Gastroesophageal sphincter (tissue), 4 donors: Measurements from ENCODE around the gene TM4SF5. TPM values are rescaled to one million over a fixed set of nuclear protein-coding genes. Genes with fewer than 3 reads are reported as not detected.

Source experiments
- ATAC-seq: fragments of 150-250 bp; one replicate; pipeline ENCODE4 v1.9.1; 2016; ENCODE audit warnings: mild to moderate bottlenecking, moderate library complexity
- H3K27ac ChIP-seq, 4 donors: fragments of 200-600 bp; sonication (generic) in 3 of 4; 1 replicate in 3 of 4; 2 replicates in 1 of 4; pipeline ENCODE4 v1.5.1; 2016 to 2019
- H3K27me3 ChIP-seq: fragments of 200-600 bp; sonication (generic); one replicate; pipeline ENCODE4 v1.5.1; 2019
- H3K36me3 ChIP-seq, 2 donors: fragments of 200-600 bp; sonication (generic); one replicate each; pipeline ENCODE4 v1.5.1; 2019; ENCODE audit warnings: control low read depth in 1 of 2
- H3K4me1 ChIP-seq, 3 donors: fragments of 200-600 bp; sonication (generic); 1 replicate in 2 of 3; 2 replicates in 1 of 3; pipeline ENCODE4 v1.5.1; 2016 to 2019; ENCODE audit warnings: control low read depth in 2 of 3
- H3K4me3 ChIP-seq, 2 donors: fragments of 200-600 bp; sonication (generic); one replicate each; pipeline ENCODE4 v1.5.1; 2019; ENCODE audit warnings: mild to moderate bottlenecking in 1 of 2, moderate library complexity in 1 of 2
- H3K9me3 ChIP-seq, 3 donors: fragments of 200-600 bp; sonication (generic); one replicate each; pipeline ENCODE4 v1.5.1; 2017 to 2019; ENCODE audit warnings: control low read depth in 2 of 3
- EP300 ChIP-seq: sonication (generic); formaldehyde crosslinking; IDR thresholded peaks from one replicate; pipeline ENCODE4 v1.6.1; 2017; ENCODE audit warnings: antibody characterized with exemption, mild to moderate bottlenecking
- POLR2A ChIP-seq, 2 donors: fragments of 450-650 bp; IDR thresholded peaks; one replicate each; pipeline ENCODE4 v1.6.1; 2017; ENCODE audit warnings: antibody characterized with exemption in 2 of 2, mild to moderate bottlenecking in 2 of 2, moderate library complexity in 1 of 2
- POLR2AphosphoS5 ChIP-seq: sonication (generic); formaldehyde crosslinking; IDR thresholded peaks from one replicate; pipeline ENCODE4 v1.6.1; 2017; ENCODE audit warnings: antibody characterized with exemption
- WGBS, 2 donors: methylation state at CpG; one replicate each; pipeline ENCODE4 v1.1.5; 2018; ENCODE audit warnings: low coverage in 1 of 2; 5-methylcytosine and 5-hydroxymethylcytosine counted together
- total RNA-seq, 4 donors: library from RNA; depleted of rRNA; stranded (reverse); fragments of >200 nt; gene quantifications; one replicate each; pipeline ENCODE4 v1.1.0, GENCODE V29; 2016
- TF ChIP-seq, protein P1 (sequence below), 4 experiments: fragments of 200-600 bp in 2 of 4; fragments of 450-650 bp in 2 of 4; sonication (generic) in 1 of 4; IDR thresholded peaks; one replicate each; pipeline ENCODE4 v1.5.1; 2017 to 2019; ENCODE audit warnings: antibody characterized with exemption in 4 of 4, mild to moderate bottlenecking in 2 of 4, moderate library complexity in 2 of 4

TM4SF5 gene
- total RNA-seq, 4 donors from 2014 or later = not detected

DNA sequence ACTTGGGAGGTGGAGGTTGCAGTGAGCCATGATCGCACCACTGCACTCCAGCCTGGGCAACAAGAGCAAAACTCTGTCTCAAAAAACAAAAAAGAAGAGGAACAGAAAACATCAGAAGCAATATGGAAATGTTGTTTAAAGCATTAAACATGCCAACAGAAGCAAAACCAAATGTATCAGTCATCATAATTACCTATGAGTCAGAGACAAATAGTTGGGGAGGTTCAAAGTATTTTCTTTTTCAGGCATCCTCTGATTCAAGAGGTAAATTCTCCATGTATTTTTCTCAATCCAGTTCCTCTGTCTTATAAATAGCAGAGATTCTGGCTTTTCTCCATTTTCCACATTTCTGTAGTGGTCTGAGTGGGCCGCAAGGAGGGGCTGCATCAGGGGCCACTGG is 2.1 kb upstream of the TM4SF5 start:
- H3K36me3 ChIP-seq = no peaks in the 10 kb centered on the region
- no peak overlapping the region for H3K4me3 ChIP-seq
- H3K27ac ChIP-seq = no peak overlapping the region
- H3K9me3 ChIP-seq = no peaks in the 10 kb centered on the region
- H3K4me1 ChIP-seq = no peaks in the 10 kb centered on the region
- peaks cover 38% of the 10 kb centered on the region for H3K27me3 ChIP-seq
- no peak for ATAC-seq
- WGBS, 2 donors = 94 to 100% methylated on average over 1 to 2 of the region's 2 CpGs
- TF ChIP-seq, protein P1, sequence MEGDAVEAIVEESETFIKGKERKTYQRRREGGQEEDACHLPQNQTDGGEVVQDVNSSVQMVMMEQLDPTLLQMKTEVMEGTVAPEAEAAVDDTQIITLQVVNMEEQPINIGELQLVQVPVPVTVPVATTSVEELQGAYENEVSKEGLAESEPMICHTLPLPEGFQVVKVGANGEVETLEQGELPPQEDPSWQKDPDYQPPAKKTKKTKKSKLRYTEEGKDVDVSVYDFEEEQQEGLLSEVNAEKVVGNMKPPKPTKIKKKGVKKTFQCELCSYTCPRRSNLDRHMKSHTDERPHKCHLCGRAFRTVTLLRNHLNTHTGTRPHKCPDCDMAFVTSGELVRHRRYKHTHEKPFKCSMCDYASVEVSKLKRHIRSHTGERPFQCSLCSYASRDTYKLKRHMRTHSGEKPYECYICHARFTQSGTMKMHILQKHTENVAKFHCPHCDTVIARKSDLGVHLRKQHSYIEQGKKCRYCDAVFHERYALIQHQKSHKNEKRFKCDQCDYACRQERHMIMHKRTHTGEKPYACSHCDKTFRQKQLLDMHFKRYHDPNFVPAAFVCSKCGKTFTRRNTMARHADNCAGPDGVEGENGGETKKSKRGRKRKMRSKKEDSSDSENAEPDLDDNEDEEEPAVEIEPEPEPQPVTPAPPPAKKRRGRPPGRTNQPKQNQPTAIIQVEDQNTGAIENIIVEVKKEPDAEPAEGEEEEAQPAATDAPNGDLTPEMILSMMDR (IDR thresholded peaks at IDR 0.05) = no peak
- TF ChIP-seq POLR2AphosphoS5 (no peak), POLR2A (IDR thresholded peaks at IDR 0.05) (no peak), EP300 (no peak)

DNA sequence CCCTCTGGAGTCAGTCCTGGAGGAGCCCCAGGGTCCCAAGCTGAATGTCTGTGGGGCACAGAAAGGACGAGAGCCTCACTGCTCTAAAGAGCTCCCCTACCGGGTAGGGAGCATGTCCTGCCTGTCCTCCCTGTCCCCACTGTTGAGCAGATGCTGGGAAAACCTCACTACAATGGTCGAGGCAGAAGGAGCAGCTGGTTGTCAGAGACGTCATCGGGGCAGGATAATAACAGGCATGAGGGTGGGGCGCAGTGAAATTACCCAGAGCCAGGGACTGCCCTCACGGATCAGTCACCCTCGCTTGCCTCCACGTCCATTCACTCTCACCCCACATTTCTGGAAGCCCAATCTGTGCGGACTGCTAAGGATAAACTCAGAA is 538 bp downstream of the TM4SF5 start:
- Histone ChIP-seq H3K27ac (no peak overlapping the region), H3K4me3 (no peak overlapping the region), H3K9me3 (no peaks in the 10 kb centered on the region), H3K27me3 (peaks cover 52% of the 10 kb centered on the region), H3K4me1 (no peaks in the 10 kb centered on the region), H3K36me3 (no peaks in the 10 kb centered on the region)
- ATAC-seq = no peak
- WGBS, 2 donors = 55 to 68% methylated on average over 5 to 7 of the region's 10 CpGs
- TF ChIP-seq EP300 (no peak), POLR2A (IDR thresholded peaks at IDR 0.05) (no peak), POLR2AphosphoS5 (no peak)
- TF ChIP-seq, protein P1 (IDR thresholded peaks at IDR 0.05) = no peak

DNA sequence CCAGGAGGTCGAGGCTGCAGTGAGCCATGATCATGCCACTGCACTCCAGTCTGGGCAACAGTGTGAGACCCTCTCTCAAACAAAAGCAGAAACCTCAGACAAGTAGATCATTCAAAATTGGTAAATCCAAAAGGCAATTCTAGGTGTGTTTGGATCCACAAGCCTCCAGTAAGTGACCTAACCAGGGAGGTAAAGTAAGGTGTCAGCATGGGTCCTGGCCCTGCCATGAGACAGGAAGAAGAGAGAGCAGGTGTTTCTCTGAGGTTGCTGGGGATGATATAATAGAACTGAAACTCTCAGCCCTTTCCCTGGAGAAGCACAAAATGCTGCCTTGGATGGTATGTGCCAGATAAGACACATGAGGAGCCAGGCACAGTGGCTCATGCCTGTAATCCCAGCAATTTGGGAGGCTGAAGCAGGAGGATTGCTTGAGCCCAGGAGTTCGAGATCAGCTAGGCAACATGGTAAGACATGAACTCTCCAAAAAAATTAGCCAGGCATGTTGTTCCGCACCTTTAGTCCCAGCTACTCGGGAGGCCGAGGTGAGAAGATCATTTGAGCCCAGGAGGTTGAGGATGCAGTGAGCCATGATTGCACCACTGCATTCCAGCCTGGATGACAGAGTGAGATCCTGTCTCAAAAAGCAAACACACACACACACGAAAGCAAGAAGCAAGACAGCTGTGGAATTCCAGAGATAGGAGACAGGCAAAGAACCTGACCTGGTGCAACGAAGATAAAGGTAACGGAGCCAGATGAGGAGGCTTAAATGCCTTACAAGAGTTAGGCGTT is 6.5 kb downstream of the TM4SF5 start:
- ATAC-seq = no peak
- H3K27me3 ChIP-seq = peaks cover 78% of the 10 kb centered on the region
- 55 to 63% methylated on average over 9 of the region's 9 CpGs for WGBS, 2 donors
- no peak overlapping the region for H3K27ac ChIP-seq
- no peak overlapping the region for H3K4me3 ChIP-seq
- TF ChIP-seq, protein P1 (IDR thresholded peaks at IDR 0.05) = no peak
- TF ChIP-seq POLR2A (IDR thresholded peaks at IDR 0.05) = no peak
- TF ChIP-seq POLR2AphosphoS5 = no peak
- no peak for TF ChIP-seq EP300
- H3K9me3 ChIP-seq = no peaks in the 10 kb centered on the region
- no peaks in the 10 kb centered on the region for H3K4me1 ChIP-seq
- H3K36me3 ChIP-seq = no peaks in the 10 kb centered on the region

DNA sequence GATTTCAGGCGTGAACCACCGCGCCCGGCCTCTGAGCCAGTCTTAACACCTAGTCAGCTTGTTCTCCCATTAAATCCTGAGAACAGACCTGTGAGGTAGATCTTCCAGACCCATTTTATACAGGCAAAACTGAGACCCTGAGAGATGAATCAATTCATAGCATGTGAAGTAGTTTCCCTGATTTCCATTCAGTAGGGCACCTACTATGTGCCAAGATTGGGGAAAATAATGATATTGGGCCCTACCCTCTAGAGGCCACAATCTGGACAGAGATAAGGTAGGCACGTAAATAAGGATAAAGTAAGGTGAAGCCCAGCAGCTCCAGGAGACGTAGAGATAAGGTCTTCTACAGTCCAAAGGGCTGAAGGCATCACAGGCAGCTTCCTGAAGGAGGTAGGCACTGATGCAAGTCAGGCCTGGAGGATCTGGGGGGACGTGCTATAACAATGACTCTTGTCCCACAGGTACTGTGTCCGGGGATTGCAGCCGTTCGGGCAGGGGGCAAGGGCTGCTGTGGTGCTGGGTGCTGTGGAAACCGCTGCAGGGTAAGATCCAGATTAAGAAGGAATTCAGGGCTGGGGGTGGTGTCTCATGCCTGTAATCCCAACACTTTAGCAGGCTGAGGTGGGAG is 8.8 kb downstream of the TM4SF5 start:
- TF ChIP-seq POLR2AphosphoS5 (no peak), EP300 (no peak), POLR2A (IDR thresholded peaks at IDR 0.05) (no peak)
- TF ChIP-seq, protein P1 (IDR thresholded peaks at IDR 0.05) = no peak
- Histone ChIP-seq H3K9me3 (no peaks in the 10 kb centered on the region), H3K27ac (no peak overlapping the region), H3K36me3 (no peaks in the 10 kb centered on the region), H3K4me3 (no peak overlapping the region), H3K4me1 (peaks cover 0 to 7% (median 3%) of the 10 kb centered on the region in 3 donors), H3K27me3 (peaks cover 93% of the 10 kb centered on the region)
- 60 to 68% methylated on average over 1 to 9 of the region's 11 CpGs for WGBS, 2 donors
- no peak for ATAC-seq

DNA sequence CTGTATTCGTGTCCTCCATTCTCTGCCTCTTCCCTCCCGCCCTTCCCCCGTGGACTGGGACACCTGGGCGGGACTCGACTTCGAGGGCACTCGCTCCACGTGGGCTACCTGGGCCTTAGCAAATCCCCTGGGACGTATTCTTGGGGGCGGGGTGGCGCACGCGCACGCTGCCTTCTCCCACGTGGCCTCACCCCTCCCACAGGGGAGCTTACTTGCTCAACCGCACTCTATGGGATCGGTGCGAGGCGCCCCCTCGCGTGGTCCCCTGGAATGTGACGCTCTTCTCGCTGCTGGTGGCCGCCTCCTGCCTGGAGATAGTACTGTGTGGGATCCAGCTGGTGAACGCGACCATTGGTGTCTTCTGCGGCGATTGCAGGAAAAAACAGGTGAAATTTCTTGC is 11.0 kb downstream of the TM4SF5 start:
- no CpG with 5 or more reads among the region's 28 CpGs for WGBS, 2 donors

More for the DNA sequence above, 11.0 kb downstream of the TM4SF5 start:
- Histone ChIP-seq H3K4me3 (no peak overlapping the region), H3K36me3 (no peaks in the 10 kb centered on the region), H3K9me3 (no peaks in the 10 kb centered on the region), H3K4me1 (peaks cover 0 to 29% (median 19%) of the 10 kb centered on the region in 3 donors), H3K27ac (no peak overlapping the region), H3K27me3 (peaks cover 84% of the 10 kb centered on the region)
- TF ChIP-seq POLR2A (IDR thresholded peaks at IDR 0.05) (no peak), POLR2AphosphoS5 (no peak), EP300 (no peak)
- TF ChIP-seq, protein P1 (IDR thresholded peaks at IDR 0.05) = no peak
- ATAC-seq = no peak
